Measurements from ENCODE around the gene MYOF. TPM values are rescaled to one million over a fixed set of nuclear protein-coding genes. Genes with fewer than 3 reads are reported as not detected.

Gene MYOF
- total RNA-seq, 1 experiment from 2014 or later: 376 TPM

DNA sequence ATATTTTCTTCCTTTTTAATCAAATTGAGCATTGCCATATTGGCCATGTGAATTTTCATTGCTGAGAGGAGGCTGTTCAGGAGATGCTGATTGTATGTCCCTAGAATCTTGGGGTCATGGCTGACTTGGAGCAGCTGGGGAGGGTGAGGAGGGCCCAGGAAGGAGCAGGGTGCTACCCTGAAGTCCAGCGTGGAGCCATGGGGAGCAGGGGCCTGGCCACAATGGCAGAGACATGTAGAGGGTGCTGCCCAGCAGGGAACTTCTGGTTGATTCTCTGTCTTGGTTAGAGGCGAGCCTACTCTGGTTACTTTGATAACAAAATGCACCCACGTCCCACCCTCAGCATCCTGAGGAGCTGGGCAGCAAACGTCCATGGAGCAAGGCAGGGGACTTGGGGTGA is 186.0 kb downstream of the MYOF start:
- no TSS peak for BruUV-seq (replicated peaks)
- Histone ChIP-seq H3K27me3 (ENCODE audit: control insufficient read depth, insufficient read depth, low read length) (no peaks in the 10 kb centered on the region), H3K4me1 (ENCODE audit: control insufficient read depth, insufficient read depth, low read length) (no peaks in the 10 kb centered on the region), H3K36me3 (ENCODE audit: control insufficient read depth, insufficient read depth, low read length) (no peaks in the 10 kb centered on the region), H3K27ac (ENCODE audit: low read length) (no peak overlapping the region), H3K9me3 (ENCODE audit: control insufficient read depth, insufficient read depth, low read depth, low read length) (no peaks in the 10 kb centered on the region), H3K4me3 (ENCODE audit: low read depth in 2 of 2, low read length in 2 of 2) (no peak overlapping the region)
- POLR2A ChIA-PET: no interaction called here
- CTCF ChIA-PET: no interaction called here
- in situ Hi-C loops (cut with HindIII; ENCODE audit: low pct_unique_long_range_greater_than_20kb, low sequenced_read_pairs) (no loop called here), intact Hi-C loops (cut with micrococcal nuclease; ENCODE audit: unreplicated experiment) (no loop called here)
- peak; percentile 23; the same call in 1 of the 2 replicates for ATAC-seq
- TF ChIP-seq TCF7L2 (IDR thresholded peaks at IDR 0.05; ENCODE audit: low read depth, low read length) (no peak), POLR2AphosphoS5 (IDR thresholded peaks at IDR 0.05; ENCODE audit: low read depth, low read length) (no peak), SIN3A (IDR thresholded peaks at IDR 0.05; ENCODE audit: borderline replicate concordance, insufficient read depth, low read depth, low read length) (no peak)
- TF ChIP-seq, protein P1, sequence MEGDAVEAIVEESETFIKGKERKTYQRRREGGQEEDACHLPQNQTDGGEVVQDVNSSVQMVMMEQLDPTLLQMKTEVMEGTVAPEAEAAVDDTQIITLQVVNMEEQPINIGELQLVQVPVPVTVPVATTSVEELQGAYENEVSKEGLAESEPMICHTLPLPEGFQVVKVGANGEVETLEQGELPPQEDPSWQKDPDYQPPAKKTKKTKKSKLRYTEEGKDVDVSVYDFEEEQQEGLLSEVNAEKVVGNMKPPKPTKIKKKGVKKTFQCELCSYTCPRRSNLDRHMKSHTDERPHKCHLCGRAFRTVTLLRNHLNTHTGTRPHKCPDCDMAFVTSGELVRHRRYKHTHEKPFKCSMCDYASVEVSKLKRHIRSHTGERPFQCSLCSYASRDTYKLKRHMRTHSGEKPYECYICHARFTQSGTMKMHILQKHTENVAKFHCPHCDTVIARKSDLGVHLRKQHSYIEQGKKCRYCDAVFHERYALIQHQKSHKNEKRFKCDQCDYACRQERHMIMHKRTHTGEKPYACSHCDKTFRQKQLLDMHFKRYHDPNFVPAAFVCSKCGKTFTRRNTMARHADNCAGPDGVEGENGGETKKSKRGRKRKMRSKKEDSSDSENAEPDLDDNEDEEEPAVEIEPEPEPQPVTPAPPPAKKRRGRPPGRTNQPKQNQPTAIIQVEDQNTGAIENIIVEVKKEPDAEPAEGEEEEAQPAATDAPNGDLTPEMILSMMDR (IDR thresholded peaks at IDR 0.05): no peak
- TF ChIP-seq, protein P2, sequence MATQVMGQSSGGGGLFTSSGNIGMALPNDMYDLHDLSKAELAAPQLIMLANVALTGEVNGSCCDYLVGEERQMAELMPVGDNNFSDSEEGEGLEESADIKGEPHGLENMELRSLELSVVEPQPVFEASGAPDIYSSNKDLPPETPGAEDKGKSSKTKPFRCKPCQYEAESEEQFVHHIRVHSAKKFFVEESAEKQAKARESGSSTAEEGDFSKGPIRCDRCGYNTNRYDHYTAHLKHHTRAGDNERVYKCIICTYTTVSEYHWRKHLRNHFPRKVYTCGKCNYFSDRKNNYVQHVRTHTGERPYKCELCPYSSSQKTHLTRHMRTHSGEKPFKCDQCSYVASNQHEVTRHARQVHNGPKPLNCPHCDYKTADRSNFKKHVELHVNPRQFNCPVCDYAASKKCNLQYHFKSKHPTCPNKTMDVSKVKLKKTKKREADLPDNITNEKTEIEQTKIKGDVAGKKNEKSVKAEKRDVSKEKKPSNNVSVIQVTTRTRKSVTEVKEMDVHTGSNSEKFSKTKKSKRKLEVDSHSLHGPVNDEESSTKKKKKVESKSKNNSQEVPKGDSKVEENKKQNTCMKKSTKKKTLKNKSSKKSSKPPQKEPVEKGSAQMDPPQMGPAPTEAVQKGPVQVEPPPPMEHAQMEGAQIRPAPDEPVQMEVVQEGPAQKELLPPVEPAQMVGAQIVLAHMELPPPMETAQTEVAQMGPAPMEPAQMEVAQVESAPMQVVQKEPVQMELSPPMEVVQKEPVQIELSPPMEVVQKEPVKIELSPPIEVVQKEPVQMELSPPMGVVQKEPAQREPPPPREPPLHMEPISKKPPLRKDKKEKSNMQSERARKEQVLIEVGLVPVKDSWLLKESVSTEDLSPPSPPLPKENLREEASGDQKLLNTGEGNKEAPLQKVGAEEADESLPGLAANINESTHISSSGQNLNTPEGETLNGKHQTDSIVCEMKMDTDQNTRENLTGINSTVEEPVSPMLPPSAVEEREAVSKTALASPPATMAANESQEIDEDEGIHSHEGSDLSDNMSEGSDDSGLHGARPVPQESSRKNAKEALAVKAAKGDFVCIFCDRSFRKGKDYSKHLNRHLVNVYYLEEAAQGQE (IDR thresholded peaks at IDR 0.05; ENCODE audit: insufficient read depth in 1 of 2, low read depth in 2 of 2, low read length in 1 of 2): no peak
- no peak for DNase-seq (ENCODE audit: low read depth, low spot score)

DNA sequence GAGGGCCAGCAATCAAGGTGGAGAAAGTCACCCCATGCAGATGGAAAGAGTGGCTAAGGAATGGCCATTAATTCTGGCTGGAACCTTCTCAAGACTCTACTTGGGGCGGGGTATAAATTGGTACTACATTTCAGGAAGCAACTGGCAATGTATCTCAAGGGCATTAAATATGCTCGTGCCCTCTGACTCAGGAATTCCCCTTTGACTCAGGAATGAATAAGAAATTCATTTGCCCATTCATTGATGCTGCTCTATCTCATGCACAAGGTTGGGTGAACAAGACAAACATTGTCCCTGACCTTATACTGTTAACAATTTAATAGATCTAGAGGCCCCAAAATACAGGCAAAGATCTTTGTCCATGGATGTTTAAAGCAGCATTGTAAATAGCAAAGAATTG is 188.1 kb downstream of the MYOF start:
- ChIA-PET CTCF (no interaction called here), POLR2A (no interaction called here)
- TF ChIP-seq, protein P2 (IDR thresholded peaks at IDR 0.05; ENCODE audit: insufficient read depth in 1 of 2, low read depth in 2 of 2, low read length in 1 of 2): no peak
- TF ChIP-seq SIN3A (IDR thresholded peaks at IDR 0.05; ENCODE audit: borderline replicate concordance, insufficient read depth, low read depth, low read length) (no peak), POLR2AphosphoS5 (IDR thresholded peaks at IDR 0.05; ENCODE audit: low read depth, low read length) (no peak), TCF7L2 (IDR thresholded peaks at IDR 0.05; ENCODE audit: low read depth, low read length) (no peak)
- TF ChIP-seq, protein P1 (IDR thresholded peaks at IDR 0.05): no peak
- no peak overlapping the region for H3K27ac ChIP-seq (ENCODE audit: low read length)
- no peaks in the 10 kb centered on the region for H3K9me3 ChIP-seq (ENCODE audit: control insufficient read depth, insufficient read depth, low read depth, low read length)
- ATAC-seq (peak; percentile 75), DNase-seq (ENCODE audit: low read depth, low spot score) (peak; percentile 25)
- no TSS peak for BruUV-seq (replicated peaks)
- H3K27me3 ChIP-seq (ENCODE audit: control insufficient read depth, insufficient read depth, low read length): no peaks in the 10 kb centered on the region
- intact Hi-C loops (cut with micrococcal nuclease; ENCODE audit: unreplicated experiment): no loop called here
- in situ Hi-C loops (cut with HindIII; ENCODE audit: low pct_unique_long_range_greater_than_20kb, low sequenced_read_pairs): no loop called here
- H3K4me1 ChIP-seq (ENCODE audit: control insufficient read depth, insufficient read depth, low read length): 0 out of 2 replicates have a peak, but pooled peaks cover 6% of the 10 kb centered on the region
- no peak overlapping the region for H3K4me3 ChIP-seq (ENCODE audit: low read depth in 2 of 2, low read length in 2 of 2)
- no peaks in the 10 kb centered on the region for H3K36me3 ChIP-seq (ENCODE audit: control insufficient read depth, insufficient read depth, low read length)
